Gastrocnemius medialis (tissue), 4 donors: ENCODE data around the gene MRPL11.

Experiments
- CTCF ChIP-seq, 5 experiments: fragments of 450-650 bp in 3 of 5; fragments of 200-600 bp in 2 of 5; sonication (generic) in 2 of 5; IDR thresholded peaks in 4 of 5; conservative IDR thresholded peaks in 1 of 5; 1 replicate in 4 of 5; 2 replicates in 1 of 5; pipeline ENCODE4 v1.5.1; 2016 to 2019; ENCODE audit warnings: antibody characterized with exemption in 5 of 5, mild to moderate bottlenecking in 3 of 5, moderate library complexity in 3 of 5
- POLR2A ChIP-seq, 2 donors: fragments of 450-650 bp; IDR thresholded peaks; one replicate each; pipeline ENCODE4 v1.6.1; 2017; ENCODE audit warnings: antibody characterized with exemption in 2 of 2, mild to moderate bottlenecking in 2 of 2, moderate library complexity in 2 of 2

DNA sequence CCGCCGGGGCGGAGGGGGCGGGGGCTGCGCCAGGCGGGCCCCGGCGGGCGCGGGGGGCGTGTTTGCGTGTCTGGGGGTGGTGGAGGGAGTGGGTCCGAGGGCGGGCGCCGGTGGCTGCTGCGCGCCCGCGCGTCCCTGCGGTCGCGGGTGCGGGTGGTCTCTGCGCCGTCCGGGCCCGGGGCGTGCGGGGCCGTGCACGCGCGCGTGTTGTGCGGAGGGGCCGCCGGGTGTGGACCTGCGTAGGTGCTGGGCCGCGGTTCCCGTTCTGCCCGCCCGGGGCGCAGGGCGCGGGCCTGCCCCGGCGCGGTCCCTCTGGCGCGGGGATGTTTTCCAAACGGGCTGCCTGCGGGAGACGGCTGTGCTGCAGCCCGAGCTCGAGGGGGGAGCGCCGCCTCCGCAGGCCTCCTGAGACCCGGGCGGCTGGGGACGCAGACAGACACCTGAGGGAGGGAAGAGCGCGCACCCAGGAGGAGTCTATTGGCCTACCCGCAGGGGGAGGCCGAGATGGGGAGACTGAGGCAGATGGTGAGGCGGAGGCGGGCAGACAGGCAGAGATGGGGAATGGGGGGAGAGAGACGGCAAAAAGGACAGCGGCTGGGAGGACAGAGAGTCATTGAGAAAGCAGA lies 28.5 kb upstream of the MRPL11 start:
- TF ChIP-seq POLR2A (IDR thresholded peaks at IDR 0.05) (no peak), CTCF (IDR thresholded peaks at IDR 0.05 in 4 of 5, conservative IDR thresholded peaks at IDR 0.05 in 1 of 5) (peak in 4 of 5 experiments; percentile 44 to 67 (median 54))
